HuH-7 (cell line): ENCODE measurements around the gene GPBAR1.

Source experiments
- DNase-seq: peaks from one replicate; pipeline ENCODE4 v3.0.0; 2011; ENCODE audit warnings: low spot score

The GPBAR1 gene

GRCh38 chr2:218260742-218261422, at the start of gene GPBAR1:
Gene GPBAR1, plus strand, starts transcription at chr2:218261015. Its CDS starts 1,710 bp downstream, at chr2:218262725.
- no peak for DNase-seq

- DNase-seq = no peak
These were observed 46.7 kb upstream of the GPBAR1 start for GRCh38 chr2:218214116-218214515.

GRCh38 chr2:218216336-218216673, 44.5 kb upstream of the GPBAR1 start:
- DNase-seq = no peak

GRCh38 chr2:218216674-218217359, 44.0 kb upstream of the GPBAR1 start, which contains the start of gene ARPC2:
Gene ARPC2, plus strand, starts transcription at chr2:218217189. Its CDS starts 282 bp downstream, at chr2:218217471.
- DNase-seq = peak; percentile 89

GRCh38 chr2:218217360-218218267, 43.2 kb upstream of the GPBAR1 start:
- peak; percentile 36 for DNase-seq

DNA sequence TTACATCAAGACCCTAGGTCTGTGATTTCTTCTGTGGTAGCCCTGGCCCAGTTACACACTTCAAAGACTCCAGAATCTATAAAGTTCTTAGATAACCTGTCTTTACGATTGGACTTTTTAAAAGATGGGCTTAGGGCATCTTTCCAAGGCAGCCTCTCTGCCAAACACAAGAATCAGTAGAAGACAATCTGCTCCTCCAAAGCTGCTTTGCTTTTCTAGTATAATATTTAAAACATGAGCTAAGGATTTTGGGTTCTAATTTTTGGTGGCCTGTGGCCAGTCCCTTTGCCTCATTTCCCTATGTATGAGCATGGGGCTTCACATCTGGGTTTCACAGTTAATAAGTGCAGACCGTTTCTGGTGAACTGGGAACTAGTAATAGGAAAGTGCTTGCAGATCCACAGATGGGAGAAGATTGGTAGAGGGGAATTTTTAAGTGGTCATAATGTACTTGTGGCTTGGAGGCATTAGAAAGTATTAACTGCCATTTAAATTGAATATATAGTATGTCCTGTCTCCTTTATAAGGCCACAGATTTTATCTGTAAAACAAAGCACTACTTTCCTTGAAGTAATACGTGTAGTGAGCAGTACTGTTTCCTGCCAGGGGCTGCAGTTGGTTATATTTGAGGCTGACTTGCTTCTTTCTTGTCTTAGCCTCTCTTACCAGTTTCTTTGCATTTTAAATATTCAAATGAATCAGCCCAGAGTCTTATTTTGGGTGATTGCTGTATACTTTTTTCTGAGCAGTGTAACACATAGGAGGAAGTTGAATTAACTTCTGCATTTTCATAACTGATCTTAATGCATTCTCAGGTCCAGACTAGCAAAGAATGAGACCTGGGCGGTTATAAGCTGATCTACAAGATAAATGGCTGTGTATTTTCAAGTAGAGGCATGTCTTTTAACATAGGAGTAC, 42.3 kb upstream of the GPBAR1 start:
- no peak for DNase-seq

- no peak for DNase-seq
These were observed 40.9 kb upstream of the GPBAR1 start for GRCh38 chr2:218219934-218220333.

DNA sequence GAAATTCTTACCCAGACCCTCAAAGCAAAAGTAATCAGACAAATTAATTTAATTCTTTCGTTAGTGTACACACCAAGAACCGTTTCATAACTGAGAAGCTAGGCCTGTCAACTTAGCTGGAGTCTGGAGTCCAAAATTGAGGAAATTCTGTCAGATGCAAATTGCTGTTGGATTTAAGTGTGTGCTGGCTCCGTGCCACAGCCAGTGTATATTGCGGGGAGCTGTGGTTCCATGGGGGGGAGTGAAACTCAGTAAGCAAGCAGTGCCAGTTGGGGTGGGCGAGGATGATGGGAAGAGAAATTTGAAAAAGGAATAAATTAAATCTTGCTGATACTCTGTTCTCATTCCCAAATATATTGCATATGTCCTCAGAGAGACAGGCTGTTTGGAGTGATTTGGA, 39.8 kb upstream of the GPBAR1 start:
- DNase-seq = no peak

DNA sequence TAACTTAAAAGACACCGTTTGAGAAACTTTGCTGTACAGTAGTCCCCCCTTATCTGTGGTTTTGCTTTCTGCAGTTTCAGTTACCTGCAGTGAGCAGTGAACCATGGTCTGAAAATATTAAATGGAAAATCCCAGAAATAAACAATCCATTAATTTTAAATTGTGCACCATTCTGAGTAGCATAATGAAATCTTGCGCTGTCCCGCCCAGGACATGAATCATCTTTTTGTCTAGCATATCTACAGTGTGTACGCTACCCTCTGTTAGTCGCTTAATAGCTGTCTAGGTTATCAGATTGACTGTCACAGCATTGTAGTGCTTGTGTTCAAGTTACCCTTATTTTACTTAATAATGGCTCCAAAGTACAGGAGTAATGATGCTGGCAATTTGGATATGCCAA, 37.8 kb upstream of the GPBAR1 start:
- DNase-seq = no peak

- DNase-seq = no peak
These were observed 36.6 kb upstream of the GPBAR1 start for GRCh38 chr2:218224186-218224585.

DNA sequence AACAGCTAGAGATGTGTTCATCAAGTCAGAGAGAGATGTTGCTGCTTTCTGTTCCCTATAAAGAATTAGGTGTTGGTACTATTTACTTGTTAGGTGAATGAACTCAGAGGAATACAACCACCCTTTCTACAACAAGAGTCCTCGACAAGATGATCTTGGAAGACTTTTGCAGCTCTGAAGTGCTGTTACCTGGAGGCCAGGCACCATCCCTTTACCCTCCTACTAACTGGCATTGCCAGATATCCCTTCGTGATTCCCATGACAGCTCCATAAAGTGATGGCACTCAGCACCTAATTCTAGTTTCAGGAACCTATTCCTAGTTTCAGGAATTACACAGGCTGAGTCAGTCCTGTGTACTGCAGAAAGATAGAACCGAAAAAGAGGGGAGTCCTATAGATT, 33.9 kb upstream of the GPBAR1 start:
- no peak for DNase-seq

GRCh38 chr2:218228366-218229090, 32.3 kb upstream of the GPBAR1 start:
- no peak for DNase-seq

GRCh38 chr2:218229239-218229638, 31.6 kb upstream of the GPBAR1 start:
- DNase-seq = no peak

DNA sequence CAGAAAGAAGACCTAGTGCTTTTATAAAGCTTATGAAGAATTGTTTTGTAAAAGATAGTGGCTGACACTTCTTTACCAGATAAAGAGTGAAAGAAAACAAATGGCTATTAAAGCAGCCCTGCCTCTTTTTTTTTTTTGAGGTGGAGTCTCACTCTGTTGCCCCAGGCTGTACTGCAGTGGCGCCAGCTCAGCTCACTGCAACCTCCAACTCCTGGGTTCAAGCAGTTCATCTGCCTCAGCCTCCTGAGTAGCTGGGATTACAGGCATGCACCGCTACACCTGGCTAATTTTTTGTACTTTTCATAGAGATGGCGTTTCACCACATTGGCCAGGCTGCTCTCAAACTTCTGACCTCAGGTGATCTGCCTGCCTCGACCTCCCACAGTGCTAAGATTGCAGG, 31.0 kb upstream of the GPBAR1 start:
- no peak for DNase-seq

GRCh38 chr2:218230882-218231281, 29.9 kb upstream of the GPBAR1 start:
- peak; percentile 52 for DNase-seq

DNA sequence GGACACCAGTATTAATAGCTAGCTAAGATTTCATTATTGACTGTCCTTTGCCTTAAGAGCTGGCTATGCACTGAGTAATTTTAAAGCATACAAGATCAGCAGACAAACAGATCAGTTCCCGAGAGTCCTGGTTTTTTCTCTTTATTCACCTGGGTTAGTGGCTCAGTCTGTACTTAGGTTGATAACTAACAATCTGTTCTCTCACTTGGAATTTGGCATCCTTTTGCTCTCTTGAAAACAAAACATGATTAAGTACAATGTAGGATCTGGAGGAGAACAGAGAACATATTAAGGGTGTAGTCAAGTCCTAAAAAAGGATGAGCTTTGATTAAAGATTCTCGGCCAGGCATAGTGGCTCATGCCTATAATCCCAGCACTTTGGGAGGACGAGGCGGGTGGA, 27.3 kb upstream of the GPBAR1 start:
- DNase-seq = no peak

- no peak for DNase-seq
These were observed 26.3 kb upstream of the GPBAR1 start for GRCh38 chr2:218234521-218234920.

DNA sequence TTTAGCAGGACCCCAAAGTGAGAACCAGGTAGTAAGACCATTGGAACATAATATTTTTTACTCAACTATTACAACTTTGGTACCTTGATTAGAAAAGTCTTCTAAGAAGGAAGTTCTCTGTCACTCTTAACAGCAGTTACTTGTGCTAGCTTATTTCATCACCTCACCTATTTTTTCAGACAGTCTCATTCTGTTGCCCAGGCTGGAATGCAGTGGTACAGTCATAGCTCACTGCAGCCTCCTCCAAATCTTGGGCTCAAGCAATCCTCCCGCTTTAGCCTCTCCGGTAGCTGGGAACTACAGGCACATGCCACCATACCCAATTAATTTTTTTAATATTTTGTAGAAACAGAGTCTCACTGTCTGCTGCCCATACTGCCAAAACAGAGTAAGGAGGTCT, 25.8 kb upstream of the GPBAR1 start:
- no peak for DNase-seq

DNA sequence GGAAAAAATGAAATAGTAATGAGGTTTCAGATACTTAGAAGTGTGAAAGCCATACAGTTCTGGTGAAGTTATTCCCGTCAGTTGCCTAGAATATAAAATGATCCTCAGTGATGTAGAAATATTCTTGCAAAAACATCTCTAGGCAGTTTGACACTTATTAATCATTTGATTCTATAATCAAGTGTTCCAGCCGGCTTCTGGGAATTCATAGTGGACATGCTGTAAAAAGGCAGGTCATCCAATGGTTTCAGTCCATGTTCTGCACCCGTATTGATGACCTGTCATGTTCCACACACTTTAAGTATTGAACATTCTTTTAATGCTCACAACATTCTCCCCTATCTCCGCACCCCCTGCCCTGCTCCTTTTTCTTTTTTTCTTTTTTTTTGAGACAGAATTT, 24.0 kb upstream of the GPBAR1 start:
- DNase-seq = no peak

GRCh38 chr2:218238887-218239286, 21.9 kb upstream of the GPBAR1 start:
- DNase-seq = no peak

GRCh38 chr2:218244204-218244603, 16.6 kb upstream of the GPBAR1 start:
- DNase-seq = no peak
